ENCODE measurements around the gene AP3D1.
A peak's percentile ranks its signal among the peaks of the same experiment; 100 is the strongest.

AP3D1 gene

DNA sequence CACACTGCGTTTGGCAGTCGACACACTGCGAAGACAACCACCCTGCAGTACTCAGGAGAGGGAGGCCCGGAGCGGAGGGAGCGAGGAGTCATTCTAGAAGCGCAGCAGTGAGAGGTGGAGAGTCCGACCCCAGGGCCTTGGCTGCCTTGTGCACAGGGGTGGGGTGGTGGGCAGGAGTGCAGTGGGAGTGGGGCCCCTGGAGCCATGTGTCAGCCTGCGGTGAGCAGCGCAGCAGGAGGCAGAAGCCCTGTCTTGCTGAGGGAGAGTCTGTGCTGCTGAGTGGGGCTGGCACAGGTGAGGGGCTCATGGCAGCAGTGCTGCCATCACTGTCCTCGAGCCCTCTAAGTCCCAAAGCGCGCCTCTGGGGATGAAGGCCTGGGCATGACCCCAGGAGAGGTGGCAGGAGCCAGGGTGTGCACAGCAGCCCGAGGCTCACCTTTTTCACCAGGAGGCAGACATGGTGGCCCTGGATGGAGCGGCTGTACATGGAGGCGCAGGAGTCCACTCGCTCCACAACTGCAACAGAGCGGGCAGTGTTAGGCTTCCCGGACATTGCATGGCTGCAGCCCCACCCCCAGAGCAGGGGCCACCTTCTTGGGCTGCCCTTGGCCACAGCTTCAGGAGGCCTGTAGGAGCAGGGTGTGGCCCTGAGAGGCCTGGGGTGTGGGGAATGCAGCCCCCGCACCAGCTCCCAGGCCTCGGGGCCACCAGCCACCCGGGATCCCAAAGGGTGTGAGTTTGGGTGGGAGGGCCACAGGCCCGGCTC is 42.9 kb downstream of the AP3D1 start:
- no peak for DNase-seq

GRCh38 chr19:2103045-2103707 is 48.2 kb downstream of the AP3D1 start:
- DNase-seq, result no peak

DNA sequence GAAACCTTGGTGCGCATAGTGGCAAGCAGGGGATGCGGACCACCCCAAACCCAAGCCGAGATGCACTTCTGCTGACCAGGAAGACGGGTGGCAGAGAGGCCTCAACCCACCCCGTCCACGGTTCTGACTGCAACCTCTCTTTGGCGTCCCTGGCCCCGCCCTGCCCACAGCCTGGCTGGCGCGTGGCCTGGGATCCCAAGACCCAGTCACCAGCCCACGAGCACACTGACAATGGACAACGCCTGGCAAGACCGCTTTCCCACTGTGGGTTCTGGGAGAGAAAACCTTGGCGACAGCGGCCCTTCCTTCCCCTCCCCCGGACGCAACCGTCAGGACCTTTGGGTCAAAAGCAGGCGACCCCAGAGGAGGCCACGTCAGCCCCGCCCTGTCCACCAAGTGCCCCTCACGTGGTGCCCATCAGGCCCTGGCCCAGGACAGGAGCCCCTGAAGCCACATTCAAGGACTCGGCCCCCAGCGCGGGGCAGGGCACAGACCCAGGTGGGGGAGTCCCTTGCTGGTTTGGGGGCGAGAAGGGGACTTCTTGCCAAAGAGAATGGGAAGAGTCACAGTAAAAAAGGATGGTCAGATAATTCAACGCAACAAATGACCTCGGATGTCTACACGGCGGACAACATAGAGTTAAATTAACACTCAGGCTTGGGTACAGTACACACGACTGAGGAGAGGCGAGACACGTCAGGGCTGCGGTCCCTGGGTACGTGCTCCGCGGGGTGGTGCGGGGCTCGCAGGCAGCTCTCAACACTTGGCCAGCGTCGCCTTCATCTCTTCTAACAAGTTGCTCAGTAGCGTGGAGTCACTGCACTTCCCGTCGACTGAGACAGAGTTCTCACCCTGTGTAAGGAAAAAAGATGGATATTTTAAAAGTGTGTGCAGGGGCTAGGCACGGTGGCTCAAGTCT is 49.7 kb downstream of the AP3D1 start:
- no peak for DNase-seq

- no peak for DNase-seq
Observed at GRCh38 chr19:2100719-2101061, 50.7 kb downstream of the AP3D1 start.

GRCh38 chr19:2099937-2100718 is 51.2 kb downstream of the AP3D1 start:
- no peak for DNase-seq

DNA sequence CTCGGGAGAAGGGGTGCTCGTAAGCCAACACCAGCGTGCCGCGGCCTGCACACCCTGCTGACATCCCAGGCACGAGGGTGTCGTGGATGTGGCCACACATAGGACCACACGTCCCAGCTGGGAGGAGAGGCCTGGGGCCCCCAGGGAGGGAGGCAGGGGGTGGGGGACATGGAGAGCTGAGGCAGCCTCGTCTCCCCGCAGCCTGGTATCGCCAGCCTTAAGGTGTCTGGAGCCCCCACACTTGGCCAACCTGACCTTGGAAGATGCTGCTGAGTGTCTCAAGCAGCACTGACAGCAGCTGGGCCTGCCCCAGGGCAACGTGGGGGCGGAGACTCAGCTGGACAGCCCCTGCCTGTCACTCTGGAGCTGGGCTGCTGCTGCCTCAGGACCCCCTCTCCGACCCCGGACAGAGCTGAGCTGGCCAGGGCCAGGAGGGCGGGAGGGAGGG is 52.3 kb downstream of the AP3D1 start:
- DNase-seq, result no peak

DNA sequence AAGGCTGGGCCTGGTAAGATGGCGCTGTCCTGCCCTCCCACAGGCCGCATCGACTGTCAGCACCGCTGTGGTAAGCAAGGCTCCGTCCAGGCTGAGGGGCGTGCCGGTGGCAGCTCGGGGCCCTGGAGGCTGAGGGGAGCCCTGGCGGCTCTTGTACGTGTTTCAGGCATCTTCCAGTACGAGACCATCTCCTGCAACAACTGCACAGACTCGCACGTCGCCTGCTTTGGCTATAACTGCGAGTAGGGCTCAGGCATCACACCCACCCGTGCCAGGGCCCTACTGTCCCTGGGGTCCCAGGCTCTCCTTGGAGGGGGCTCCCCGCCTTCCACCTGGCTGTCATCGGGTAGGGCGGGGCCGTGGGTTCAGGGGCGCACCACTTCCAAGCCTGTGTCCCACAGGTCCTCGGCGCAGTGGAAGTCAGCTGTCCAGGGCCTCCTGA is 53.5 kb downstream of the AP3D1 start:
- no peak for DNase-seq

GRCh38 chr19:2097203-2097885 is 54.0 kb downstream of the AP3D1 start:
- no peak for DNase-seq

- peak; percentile 98 for DNase-seq
Observed at GRCh38 chr19:2096480-2097202, 54.7 kb downstream of the AP3D1 start, which contains the start of gene IZUMO4. TSS of gene IZUMO4 (plus strand) at chr19:2096915. CDS start at chr19:2096946, 31 bp downstream.

GRCh38 chr19:2096034-2096479 is 55.3 kb downstream of the AP3D1 start, which contains the start of gene MOB3A:
TSS of gene MOB3A (minus strand) at chr19:2096326. CDS start at chr19:2078560, 17,766 bp downstream.
- DNase-seq, result peak; percentile 89

DNA sequence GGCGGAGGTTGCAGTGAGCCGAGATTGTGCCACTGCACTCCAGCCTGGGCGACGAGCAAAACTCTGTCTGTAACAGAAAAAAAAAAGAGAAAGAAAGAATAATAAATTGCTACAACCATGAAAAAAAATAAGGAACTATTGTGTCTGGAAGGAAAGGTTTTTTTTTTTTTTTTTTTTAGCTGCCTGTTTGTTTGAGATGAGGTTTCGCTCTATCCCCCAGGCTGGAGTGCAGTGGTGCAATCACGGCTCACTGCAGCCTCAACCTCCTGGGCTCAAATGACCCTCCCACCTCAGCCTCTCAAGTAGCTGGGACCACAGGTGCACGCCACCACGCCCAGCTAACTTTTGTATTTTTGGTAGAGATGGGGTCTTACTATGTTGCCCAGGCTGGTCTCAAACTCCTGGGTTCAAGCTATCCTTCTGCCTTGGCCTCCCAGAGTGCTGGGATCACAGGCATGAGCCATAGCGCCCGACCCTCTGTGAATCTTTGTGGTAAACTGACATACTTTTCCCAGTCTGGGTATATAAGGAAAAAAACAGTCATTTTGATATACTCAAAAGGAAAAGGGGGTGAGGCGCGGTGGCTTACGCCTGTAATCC is 59.3 kb downstream of the AP3D1 start:
- peak; percentile 64 for DNase-seq

GRCh38 chr19:2089727-2090053 is 61.7 kb downstream of the AP3D1 start:
- DNase-seq, result no peak

GRCh38 chr19:2089001-2089711 is 62.2 kb downstream of the AP3D1 start:
- no peak for DNase-seq

DNA sequence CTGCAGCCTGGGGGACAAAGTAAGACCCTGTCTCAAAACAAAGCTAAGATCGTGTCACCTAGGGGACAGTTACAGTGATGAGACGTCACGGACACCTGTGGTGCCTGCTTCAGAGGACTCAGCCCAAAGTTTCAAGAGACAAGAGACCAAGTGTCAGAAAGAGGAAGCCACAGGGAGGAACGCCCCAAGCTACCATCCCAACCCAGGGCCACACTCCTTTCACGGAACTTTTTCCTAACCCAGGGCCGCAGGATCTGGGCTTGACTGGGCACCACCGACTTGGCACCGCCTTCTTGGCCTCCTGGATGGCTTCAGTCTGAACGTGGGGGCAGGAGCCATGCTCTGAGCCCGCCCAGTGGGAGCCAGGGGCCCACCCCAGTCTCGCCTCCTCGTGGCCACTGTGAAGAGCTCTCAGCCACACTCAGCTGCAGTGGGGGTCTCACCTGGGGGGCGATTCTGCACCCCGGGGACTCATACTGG is 63.7 kb downstream of the AP3D1 start:
- peak; percentile 47 for DNase-seq

DNA sequence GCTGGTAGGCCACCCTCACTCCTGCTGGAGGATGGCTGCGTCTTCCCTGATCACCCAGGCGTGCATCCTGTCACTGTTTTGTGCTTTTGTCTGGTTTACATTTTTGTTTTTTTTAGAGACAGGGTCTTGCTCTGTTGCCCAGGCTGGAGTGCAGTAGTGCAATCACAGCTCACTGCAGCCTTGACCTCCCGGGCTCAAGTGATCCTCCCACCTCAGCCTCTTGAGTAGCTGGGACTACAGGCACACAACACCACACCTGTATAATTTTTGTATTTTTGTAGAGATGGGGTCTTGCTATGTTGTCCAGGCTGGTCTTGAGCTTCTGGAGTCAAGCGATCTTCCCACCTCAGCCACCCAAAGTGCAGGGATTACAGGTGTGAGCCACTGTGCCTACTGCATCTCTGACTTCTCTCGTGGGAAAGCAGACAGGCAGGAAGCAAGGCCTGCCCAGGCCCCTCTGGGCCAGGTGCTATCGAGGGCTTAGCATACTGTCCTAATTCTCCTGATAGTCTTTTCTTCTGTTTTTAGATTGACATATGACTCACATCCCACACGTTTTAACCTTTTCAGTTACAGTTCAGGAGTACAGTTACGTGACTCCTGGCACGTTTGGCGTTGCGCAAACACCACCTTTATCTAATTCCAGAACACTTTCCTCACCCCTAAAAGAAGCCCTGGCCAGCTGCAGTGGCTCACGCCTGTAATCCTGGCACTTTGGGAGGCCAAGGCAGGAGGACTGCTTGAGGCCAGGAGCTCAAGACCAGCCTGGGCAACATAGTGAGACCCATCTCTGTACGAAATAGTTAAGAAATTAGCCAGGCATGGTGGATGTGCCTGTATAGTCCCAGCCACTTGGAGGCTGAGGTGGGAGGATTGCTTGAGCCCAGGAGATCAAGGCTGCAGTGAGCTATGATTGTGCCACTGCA is 64.4 kb downstream of the AP3D1 start:
- peak; percentile 27 for DNase-seq

DNA sequence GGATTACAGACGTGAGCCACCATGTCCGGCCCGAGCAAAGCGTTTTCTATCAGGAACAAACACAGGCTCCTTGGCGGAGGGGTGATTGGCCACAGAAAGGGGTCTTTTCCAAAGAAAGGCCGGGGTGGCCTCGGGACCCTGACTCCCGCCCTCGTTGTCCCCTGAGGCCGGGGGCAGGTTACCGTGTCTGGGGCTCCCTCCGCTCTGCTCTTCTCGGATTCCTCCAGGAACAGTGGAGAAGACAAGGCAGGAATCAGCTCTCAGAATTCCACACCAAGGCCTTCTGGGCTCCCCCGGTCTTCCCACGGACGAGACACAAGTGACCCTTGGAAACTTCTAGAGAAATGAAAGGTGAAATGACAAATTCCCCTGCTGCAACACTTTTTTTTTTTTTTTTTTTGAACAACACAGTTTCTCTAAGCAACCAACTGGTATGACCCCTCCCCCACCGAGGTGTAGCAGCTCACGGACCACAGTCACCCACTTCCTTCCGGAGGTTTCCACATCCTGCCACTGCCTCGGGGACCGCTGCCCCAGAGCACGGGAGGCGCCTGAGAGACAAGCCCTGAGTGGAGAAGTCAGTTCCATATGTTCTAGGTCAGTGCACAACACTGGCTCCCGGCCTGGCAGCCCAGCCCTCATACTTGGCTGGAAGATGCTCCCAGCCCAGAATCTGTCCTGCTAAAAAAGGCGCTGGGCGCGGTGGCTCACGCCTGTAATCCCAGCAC is 66.2 kb downstream of the AP3D1 start:
- peak; percentile 89 for DNase-seq

DNA sequence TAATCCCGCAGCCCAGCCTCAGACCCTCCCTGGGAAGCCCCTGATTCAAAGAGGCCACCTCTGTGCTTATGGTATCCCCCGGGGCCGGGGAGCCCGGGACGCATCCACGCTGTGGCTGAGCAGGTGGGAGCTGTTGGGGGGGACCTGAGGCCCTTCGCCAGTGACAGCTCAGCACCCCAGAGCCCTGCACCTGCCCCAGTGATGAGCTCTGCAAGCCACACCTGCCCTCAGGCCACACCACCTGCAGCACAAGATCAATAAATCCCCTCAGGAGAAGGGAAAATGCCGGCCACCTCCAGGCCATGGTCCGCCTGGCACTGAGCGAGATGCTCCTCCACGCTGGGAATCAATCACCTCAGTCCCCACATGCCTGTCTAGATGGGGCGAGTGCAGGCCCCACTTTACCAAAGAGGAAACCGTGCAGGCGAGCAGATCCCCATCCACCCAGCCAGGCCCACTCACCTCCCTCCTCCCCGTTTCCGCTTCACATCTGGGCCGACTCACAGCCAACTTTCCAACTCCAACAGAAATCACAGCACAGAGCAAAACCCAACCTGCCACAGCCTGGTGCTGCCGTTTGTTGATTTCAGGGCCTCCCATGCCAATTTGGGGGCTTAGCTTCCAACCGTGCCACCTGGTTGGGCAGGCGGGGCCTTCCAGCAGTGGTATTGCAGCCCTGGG is 68.1 kb downstream of the AP3D1 start:
- no peak for DNase-seq

Measured in inflammatory macrophage treated with lipopolysaccharide for 4 hours (primary cell).